Measurements from ENCODE around the gene BPIFA2. TPM values are rescaled to one million over a fixed set of nuclear protein-coding genes. Genes with fewer than 3 reads are reported as not detected.
"Not testable (repeated sequence)": the region's sequence is repeated elsewhere in the genome, so short reads cannot be mapped to it uniquely, and the experiment has no call there.

Gene BPIFA2, protein sequence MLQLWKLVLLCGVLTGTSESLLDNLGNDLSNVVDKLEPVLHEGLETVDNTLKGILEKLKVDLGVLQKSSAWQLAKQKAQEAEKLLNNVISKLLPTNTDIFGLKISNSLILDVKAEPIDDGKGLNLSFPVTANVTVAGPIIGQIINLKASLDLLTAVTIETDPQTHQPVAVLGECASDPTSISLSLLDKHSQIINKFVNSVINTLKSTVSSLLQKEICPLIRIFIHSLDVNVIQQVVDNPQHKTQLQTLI
- not detected for polyA plus RNA-seq (2012; ENCODE audit: insufficient read depth, insufficient read length, low read depth)

DNA sequence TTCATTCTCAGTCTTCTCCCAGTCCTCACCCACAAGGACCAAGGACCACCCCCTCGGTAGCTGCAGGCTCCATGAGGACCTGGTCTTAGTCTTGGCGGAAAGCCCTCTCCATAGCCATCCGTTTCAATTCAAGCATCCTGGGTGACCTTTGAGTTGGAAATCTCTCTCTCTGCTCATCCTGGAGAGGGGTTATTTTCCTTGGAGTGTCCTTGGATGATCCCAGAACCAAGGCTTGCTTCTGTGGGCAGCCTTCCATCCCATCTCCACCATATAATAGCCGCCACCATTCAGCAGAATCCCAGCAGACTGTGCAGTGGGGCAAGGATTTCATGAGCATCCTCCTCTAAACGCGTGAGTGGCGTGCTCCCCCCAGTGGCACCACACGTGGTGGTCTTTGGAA lies at the start of gene BPIFA2:
Gene BPIFA2 (plus strand): TSS at position 301 of the 400 bp plus-strand sequence. CDS start 987 bp downstream, outside the sequence.
- H3K27me3 ChIP-seq, result peaks cover 13% of the 10 kb centered on the region
- H3K9me3 ChIP-seq, result no peaks in the 10 kb centered on the region; the same call in 1 of the 2 replicates
- no peak for DNase-seq
- H3K4me3 ChIP-seq (ENCODE audit: low read depth, low read length), result no peak within 1 kb of the TSS
- H3K4me1 ChIP-seq, result no peaks in the 10 kb centered on the region
- no peaks in the 10 kb centered on the region for H3K36me3 ChIP-seq
- TF ChIP-seq, protein P1, sequence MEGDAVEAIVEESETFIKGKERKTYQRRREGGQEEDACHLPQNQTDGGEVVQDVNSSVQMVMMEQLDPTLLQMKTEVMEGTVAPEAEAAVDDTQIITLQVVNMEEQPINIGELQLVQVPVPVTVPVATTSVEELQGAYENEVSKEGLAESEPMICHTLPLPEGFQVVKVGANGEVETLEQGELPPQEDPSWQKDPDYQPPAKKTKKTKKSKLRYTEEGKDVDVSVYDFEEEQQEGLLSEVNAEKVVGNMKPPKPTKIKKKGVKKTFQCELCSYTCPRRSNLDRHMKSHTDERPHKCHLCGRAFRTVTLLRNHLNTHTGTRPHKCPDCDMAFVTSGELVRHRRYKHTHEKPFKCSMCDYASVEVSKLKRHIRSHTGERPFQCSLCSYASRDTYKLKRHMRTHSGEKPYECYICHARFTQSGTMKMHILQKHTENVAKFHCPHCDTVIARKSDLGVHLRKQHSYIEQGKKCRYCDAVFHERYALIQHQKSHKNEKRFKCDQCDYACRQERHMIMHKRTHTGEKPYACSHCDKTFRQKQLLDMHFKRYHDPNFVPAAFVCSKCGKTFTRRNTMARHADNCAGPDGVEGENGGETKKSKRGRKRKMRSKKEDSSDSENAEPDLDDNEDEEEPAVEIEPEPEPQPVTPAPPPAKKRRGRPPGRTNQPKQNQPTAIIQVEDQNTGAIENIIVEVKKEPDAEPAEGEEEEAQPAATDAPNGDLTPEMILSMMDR (IDR thresholded peaks at IDR 0.05; ENCODE audit: low read depth, low read length), result no peak

- Histone ChIP-seq H3K4me3 (ENCODE audit: low read depth, low read length) (no peak overlapping the region), H3K36me3 (no peaks in the 10 kb centered on the region), H3K27me3 (peaks cover 2% of the 10 kb centered on the region; the same call in 1 of the 2 replicates), H3K9me3 (no peaks in the 10 kb centered on the region), H3K4me1 (no peaks in the 10 kb centered on the region)
- no peak for DNase-seq
- TF ChIP-seq, protein P1 (IDR thresholded peaks at IDR 0.05; ENCODE audit: low read depth, low read length), result no peak
Measured at GRCh38 chr20:33119725-33120720, 47.9 kb upstream of the BPIFA2 start.

GRCh38 chr20:33120934-33121333 lies 47.0 kb upstream of the BPIFA2 start:
- H3K36me3 ChIP-seq, result no peaks in the 10 kb centered on the region
- H3K4me1 ChIP-seq, result no peaks in the 10 kb centered on the region
- TF ChIP-seq, protein P1 (IDR thresholded peaks at IDR 0.05; ENCODE audit: low read depth, low read length), result no peak
- DNase-seq, result no peak
- no peaks in the 10 kb centered on the region for H3K9me3 ChIP-seq
- H3K27me3 ChIP-seq, result peaks cover 2% of the 10 kb centered on the region; the same call in 1 of the 2 replicates
- no peak overlapping the region for H3K4me3 ChIP-seq (ENCODE audit: low read depth, low read length)

DNA sequence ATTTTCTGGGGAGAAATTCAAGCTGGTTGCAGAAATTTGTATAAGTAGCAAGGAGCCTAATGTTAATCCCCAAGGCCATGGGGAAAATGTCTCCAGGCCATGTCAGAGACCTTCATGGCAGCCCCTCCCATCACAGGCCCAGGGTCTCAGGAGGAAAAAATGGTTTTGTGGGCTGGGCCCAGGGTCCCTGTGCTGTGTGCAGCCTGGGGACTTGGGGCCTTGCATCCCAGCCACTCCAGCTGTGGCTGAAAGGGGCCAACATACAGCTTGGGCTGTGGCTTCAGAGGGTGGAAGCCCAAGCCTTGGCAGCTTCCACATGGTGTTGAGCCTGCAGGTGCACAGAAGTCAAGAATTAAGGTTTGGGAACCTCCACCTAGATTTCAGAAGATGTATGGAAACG lies 45.7 kb upstream of the BPIFA2 start:
- H3K4me1 ChIP-seq; H3K4me3 ChIP-seq (ENCODE audit: low read depth, low read length); H3K36me3 ChIP-seq: not testable (repeated sequence)

DNA sequence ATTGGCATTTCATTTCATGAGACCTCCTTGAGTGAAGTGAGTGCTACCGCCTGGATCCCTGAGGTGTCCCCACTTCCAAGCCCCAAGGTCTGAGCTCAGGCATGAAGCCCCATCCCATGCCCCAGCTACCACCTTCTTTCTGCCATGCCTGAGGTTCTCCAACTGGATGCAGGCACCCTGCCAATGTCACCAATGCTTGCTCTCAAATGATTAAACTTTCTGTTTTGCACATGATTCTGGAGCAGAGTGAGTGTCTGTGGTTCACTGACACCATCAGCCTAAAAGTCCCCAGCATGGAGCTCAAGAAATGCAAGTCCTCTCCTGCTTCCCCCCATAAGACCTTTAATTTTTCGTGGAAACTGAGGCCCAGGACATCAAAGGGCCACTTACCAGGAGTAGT lies 43.7 kb upstream of the BPIFA2 start:
- DNase-seq, result no peak
- H3K27me3 ChIP-seq, result peaks cover 6% of the 10 kb centered on the region; the same call in 1 of the 2 replicates

More for the DNA sequence above, 45.7 kb upstream of the BPIFA2 start:
- not testable (repeated sequence) for DNase-seq, H3K9me3 ChIP-seq, H3K27me3 ChIP-seq

GRCh38 chr20:33124994-33125393 lies 43.0 kb upstream of the BPIFA2 start:
- Histone ChIP-seq H3K9me3 (no peaks in the 10 kb centered on the region), H3K4me1 (no peaks in the 10 kb centered on the region), H3K4me3 (ENCODE audit: low read depth, low read length) (no peak overlapping the region), H3K36me3 (no peaks in the 10 kb centered on the region), H3K27me3 (peaks cover 6% of the 10 kb centered on the region; the same call in 1 of the 2 replicates)
- DNase-seq, result no peak
- TF ChIP-seq, protein P1 (IDR thresholded peaks at IDR 0.05; ENCODE audit: low read depth, low read length), result no peak

More for the DNA sequence above, 43.7 kb upstream of the BPIFA2 start:
- no peaks in the 10 kb centered on the region for H3K36me3 ChIP-seq
- H3K4me1 ChIP-seq, result no peaks in the 10 kb centered on the region
- no peaks in the 10 kb centered on the region for H3K9me3 ChIP-seq
- TF ChIP-seq, protein P1 (IDR thresholded peaks at IDR 0.05; ENCODE audit: low read depth, low read length), result no peak
- H3K4me3 ChIP-seq (ENCODE audit: low read depth, low read length), result no peak overlapping the region

Data from BE2C (cell line).